Tibial nerve (tissue), 4 donors: ENCODE measurements around the gene PDZD8. TPM values are rescaled to one million over a fixed set of nuclear protein-coding genes. Genes with fewer than 3 reads are reported as not detected.

ENCODE experiments used
- DNase-seq, 2 donors: peaks; one replicate each; pipeline ENCODE4 v3.0.0-alpha.2; 2019; ENCODE audit warnings: low spot score in 2 of 2
- H3K27ac ChIP-seq, 4 donors: fragments of 200-600 bp; sonication (generic) in 3 of 4; one replicate each; pipeline ENCODE4 v1.5.1; 2017 to 2019; ENCODE audit warnings: mild to moderate bottlenecking in 1 of 4
- H3K27me3 ChIP-seq, 2 donors: fragments of 200-600 bp; sonication (generic) in 1 of 2; one replicate each; pipeline versions ENCODE4 v1.5.1 to v1.6.0; 2017 to 2019
- H3K36me3 ChIP-seq, 3 donors: fragments of 200-600 bp; sonication (generic); one replicate each; pipeline ENCODE4 v1.5.1; 2018 to 2019
- H3K4me1 ChIP-seq, 4 donors: fragments of 200-600 bp; sonication (generic) in 3 of 4; one replicate each; pipeline ENCODE4 v1.5.1; 2017 to 2019
- H3K4me3 ChIP-seq, 4 donors: fragments of 200-600 bp; sonication (generic) in 3 of 4; one replicate each; pipeline ENCODE4 v1.5.1; 2017 to 2019; ENCODE audit warnings: mild to moderate bottlenecking in 1 of 4, moderate library complexity in 1 of 4
- H3K9me3 ChIP-seq, 4 donors: fragments of 200-600 bp; sonication (generic) in 3 of 4; one replicate each; pipeline ENCODE4 v1.5.1; 2017 to 2019
- CTCF ChIP-seq, 5 experiments: fragments of 200-600 bp in 3 of 5; fragments of 450-650 bp in 2 of 5; sonication (generic) in 3 of 5; IDR thresholded peaks; one replicate each; pipeline ENCODE4 v1.5.1; 2016 to 2019; ENCODE audit warnings: antibody characterized with exemption in 5 of 5, mild to moderate bottlenecking in 3 of 5, moderate library complexity in 2 of 5
- EP300 ChIP-seq, 2 donors: sonication (generic); formaldehyde crosslinking; IDR thresholded peaks; one replicate each; pipeline ENCODE4 v1.6.1; 2017; ENCODE audit warnings: antibody characterized with exemption in 2 of 2, mild to moderate bottlenecking in 1 of 2
- POLR2A ChIP-seq, 2 donors: fragments of 450-650 bp; IDR thresholded peaks; one replicate each; pipeline ENCODE4 v1.6.1; 2017; ENCODE audit warnings: antibody characterized with exemption in 2 of 2, mild to moderate bottlenecking in 2 of 2, moderate library complexity in 2 of 2
- WGBS, 2 donors: methylation state at CpG; one replicate each; pipeline ENCODE4 v1.1.5; 2018; 5-methylcytosine and 5-hydroxymethylcytosine counted together
- total RNA-seq, 4 donors: library from RNA; depleted of rRNA; stranded (reverse); fragments of >200 nt; gene quantifications; one replicate each; pipeline ENCODE4 v1.1.0, GENCODE V29; 2016

The PDZD8 gene
- total RNA-seq, 4 donors from 2014 or later, result 29.4 to 33.3 (median 31.7) TPM

DNA sequence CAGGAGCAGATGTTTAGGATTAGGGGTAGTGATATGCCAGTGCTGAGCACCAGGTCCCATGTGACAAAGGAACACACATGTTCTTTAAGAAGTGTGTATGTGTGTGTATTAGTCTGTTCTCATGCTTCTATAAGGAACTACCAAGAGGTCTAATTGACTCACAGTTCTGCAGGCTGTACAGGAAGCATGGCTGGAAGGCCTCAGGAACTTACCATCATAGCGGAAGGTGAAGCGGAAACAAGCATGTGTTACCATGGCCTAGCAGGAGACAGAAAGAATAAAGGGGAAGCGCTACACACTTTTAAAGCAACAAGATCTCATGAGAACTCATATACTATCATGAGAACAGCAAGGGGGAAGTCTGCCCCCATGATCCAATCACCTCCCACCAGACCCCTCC, 22.8 kb upstream of the PDZD8 start:
- WGBS, 2 donors, result 94 to 98% methylated on average over 3 of the region's 3 CpGs
- H3K9me3 ChIP-seq, result no peaks in the 10 kb centered on the region
- H3K4me1 ChIP-seq, result no peaks in the 10 kb centered on the region
- H3K4me3 ChIP-seq, result no peak overlapping the region
- DNase-seq, result no peak
- peaks cover 0 to 7% of the 10 kb centered on the region in 2 donors for H3K27me3 ChIP-seq
- no peaks in the 10 kb centered on the region for H3K36me3 ChIP-seq
- H3K27ac ChIP-seq, result no peak overlapping the region
- TF ChIP-seq POLR2A (IDR thresholded peaks at IDR 0.05), result no peak
- TF ChIP-seq EP300 (IDR thresholded peaks at IDR 0.05), result no peak
- TF ChIP-seq CTCF (IDR thresholded peaks at IDR 0.05), result no peak

- 57 to 59% methylated on average over 4 of the region's 4 CpGs for WGBS, 2 donors
- Histone ChIP-seq H3K36me3 (no peaks in the 10 kb centered on the region), H3K27me3 (peaks cover 0 to 19% of the 10 kb centered on the region in 2 donors), H3K27ac (no peak overlapping the region), H3K9me3 (no peaks in the 10 kb centered on the region), H3K4me1 (no peaks in the 10 kb centered on the region), H3K4me3 (no peak overlapping the region)
- no peak for DNase-seq
- TF ChIP-seq POLR2A (IDR thresholded peaks at IDR 0.05), result no peak
- no peak for TF ChIP-seq CTCF (IDR thresholded peaks at IDR 0.05)
Observed at GRCh38 chr10:117391436-117392205, 16.4 kb upstream of the PDZD8 start.

GRCh38 chr10:117390420-117390819, 15.2 kb upstream of the PDZD8 start:
- DNase-seq, result no peak
- H3K27ac ChIP-seq, result no peak overlapping the region
- no peaks in the 10 kb centered on the region for H3K4me1 ChIP-seq
- H3K9me3 ChIP-seq, result no peaks in the 10 kb centered on the region
- no peaks in the 10 kb centered on the region for H3K36me3 ChIP-seq
- H3K27me3 ChIP-seq, result peaks cover 0 to 17% of the 10 kb centered on the region in 2 donors
- TF ChIP-seq EP300 (IDR thresholded peaks at IDR 0.05), result no peak
- no peak for TF ChIP-seq POLR2A (IDR thresholded peaks at IDR 0.05)
- H3K4me3 ChIP-seq, result no peak overlapping the region
- 90 to 94% methylated on average over 3 of the region's 3 CpGs for WGBS, 2 donors

GRCh38 chr10:117386805-117387204, 11.6 kb upstream of the PDZD8 start:
- peaks cover 0 to 12% of the 10 kb centered on the region in 2 donors for H3K27me3 ChIP-seq
- no peak overlapping the region for H3K27ac ChIP-seq
- no peak overlapping the region for H3K4me3 ChIP-seq
- no peak for DNase-seq
- H3K9me3 ChIP-seq, result no peaks in the 10 kb centered on the region
- 89 to 93% methylated on average over 2 of the region's 2 CpGs for WGBS, 2 donors
- no peaks in the 10 kb centered on the region for H3K4me1 ChIP-seq
- TF ChIP-seq CTCF (IDR thresholded peaks at IDR 0.05) (no peak), EP300 (IDR thresholded peaks at IDR 0.05) (no peak), POLR2A (IDR thresholded peaks at IDR 0.05) (no peak)
- H3K36me3 ChIP-seq, result no peaks in the 10 kb centered on the region

DNA sequence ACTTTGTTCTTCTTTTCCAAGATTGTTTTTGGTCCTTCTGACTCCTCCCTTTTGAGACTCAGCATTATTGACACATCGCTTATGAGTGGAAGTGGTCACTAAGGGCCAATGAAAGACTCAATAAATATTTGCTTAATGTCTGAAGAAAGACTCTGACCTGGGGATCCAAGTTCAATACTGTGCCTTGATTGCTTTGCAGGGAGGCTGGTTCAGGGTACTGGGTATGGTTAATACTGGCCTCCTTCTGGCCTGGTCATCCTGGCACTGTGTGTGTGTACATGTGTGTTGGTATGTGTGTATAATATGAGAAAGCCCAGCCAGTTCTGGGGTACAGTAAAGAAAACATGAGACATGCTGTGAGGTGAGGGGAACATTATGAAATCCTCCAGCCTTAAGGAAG, 7.6 kb upstream of the PDZD8 start:
- TF ChIP-seq POLR2A (IDR thresholded peaks at IDR 0.05) (no peak), CTCF (IDR thresholded peaks at IDR 0.05) (no peak), EP300 (IDR thresholded peaks at IDR 0.05) (no peak)
- no peaks in the 10 kb centered on the region for H3K9me3 ChIP-seq

More for the DNA sequence above, 7.6 kb upstream of the PDZD8 start:
- H3K4me3 ChIP-seq, result no peak overlapping the region
- peaks cover 0 to 23% of the 10 kb centered on the region in 2 donors for H3K27me3 ChIP-seq
- no peaks in the 10 kb centered on the region for H3K36me3 ChIP-seq
- WGBS, 2 donors, result 53 to 86% methylated on average over 1 of the region's 1 CpG
- H3K27ac ChIP-seq, result no peak overlapping the region
- no peak for DNase-seq
- H3K4me1 ChIP-seq, result no peaks in the 10 kb centered on the region
